CD14-positive monocyte (primary cell): ENCODE measurements around the gene ANTXR2. TPM values are rescaled to one million over a fixed set of nuclear protein-coding genes. Genes with fewer than 3 reads are reported as not detected.

Experiments
- DNase-seq, 3 donors: peaks; one replicate each; pipeline ENCODE4 v3.0.0-alpha.2; 2011 to 2022
- H2AFZ ChIP-seq: 2 replicates; pipeline ENCODE4 v1.6.0; 2012; ENCODE audit warnings: mild to moderate bottlenecking, low read depth, low read length, inconsistent platforms; ENCODE audit not compliant: insufficient read depth, poor library complexity, severe bottlenecking
- H3K27ac ChIP-seq, 2 donors: 1 replicate in 1 of 2; 2 replicates in 1 of 2; pipeline ENCODE4 v1.5.1; 2012 to 2013; ENCODE audit warnings: low read length in 2 of 2, control low read depth in 1 of 2, inconsistent platforms in 1 of 2, low read depth in 1 of 2, mild to moderate bottlenecking in 1 of 2
- H3K27me3 ChIP-seq, 2 donors: one replicate each; pipeline versions ENCODE4 v1.6.0 to v1.6.1; 2011 to 2013; ENCODE audit warnings: low read length in 2 of 2; ENCODE audit not compliant: control insufficient read depth in 2 of 2, insufficient read depth in 2 of 2
- H3K36me3 ChIP-seq, 2 donors: replicated peaks in 1 of 2; 1 replicate in 1 of 2; 2 replicates in 1 of 2; pipeline versions ENCODE4 v1.5.1 to v1.6.1; 2012 to 2013; ENCODE audit warnings: low read length in 2 of 2, control low read depth in 1 of 2, inconsistent platforms in 1 of 2, mild to moderate bottlenecking in 1 of 2; ENCODE audit not compliant: insufficient read depth in 2 of 2, control insufficient read depth in 1 of 2
- H3K4me1 ChIP-seq, 2 donors: 1 replicate in 1 of 2; 2 replicates in 1 of 2; pipeline versions ENCODE4 v1.5.1 to v1.6.1; 2012 to 2013; ENCODE audit warnings: low read length in 2 of 2, control low read depth in 1 of 2, inconsistent platforms in 1 of 2, mild to moderate bottlenecking in 1 of 2, moderate library complexity in 1 of 2; ENCODE audit not compliant: insufficient read depth in 2 of 2, control insufficient read depth in 1 of 2
- H3K4me2 ChIP-seq: replicated peaks from 2 replicates; pipeline ENCODE3; 2012; ENCODE audit warnings: low read length, moderate library complexity, mild to moderate bottlenecking; ENCODE audit not compliant: poor library complexity, severe bottlenecking; ENCODE audit errors: extremely low read depth
- H3K4me3 ChIP-seq, 3 experiments: fragments of 200-600 bp in 1 of 3; sonication (generic) in 1 of 3; replicated peaks in 1 of 3; 1 replicate in 2 of 3; 2 replicates in 1 of 3; pipeline ENCODE4 v1.5.1; 2011 to 2013; ENCODE audit warnings: low read length in 3 of 3, mild to moderate bottlenecking in 3 of 3, control low read depth in 2 of 3, low read depth in 2 of 3, inconsistent platforms in 1 of 3, moderate library complexity in 1 of 3
- H3K79me2 ChIP-seq: 2 replicates; pipeline ENCODE4 v1.6.0; 2012; ENCODE audit warnings: mild to moderate bottlenecking, control low read depth, inconsistent platforms, low read length, moderate library complexity; ENCODE audit not compliant: insufficient read depth
- H3K9ac ChIP-seq: 2 replicates; pipeline ENCODE4 v1.6.0; 2017; ENCODE audit warnings: low read length, mild to moderate bottlenecking; ENCODE audit not compliant: insufficient read depth, poor library complexity, severe bottlenecking
- H3K9me3 ChIP-seq, 2 donors: replicated peaks in 1 of 2; 1 replicate in 1 of 2; 2 replicates in 1 of 2; pipeline versions ENCODE4 v1.5.1 to v1.6.1; 2012 to 2013; ENCODE audit warnings: low read length in 2 of 2, control low read depth in 1 of 2; ENCODE audit not compliant: control insufficient read depth in 1 of 2, insufficient read depth in 1 of 2
- H4K20me1 ChIP-seq: 2 replicates; pipeline ENCODE4 v1.6.0; 2012; ENCODE audit warnings: mild to moderate bottlenecking, low read length, control low read depth, moderate library complexity; ENCODE audit not compliant: insufficient read depth
- H3K27ac Mint-ChIP-seq, 7 donors: one replicate each; pipeline ENCODE4 v1.8.0; 2020; ENCODE audit warnings: mild to moderate bottlenecking in 7 of 7, mixed read lengths in 7 of 7, moderate library complexity in 6 of 7, inconsistent platforms in 2 of 7
- H3K27me3 Mint-ChIP-seq, 3 donors: one replicate each; pipeline ENCODE4 v1.8.0; 2021 to 2022; ENCODE audit warnings: low read depth in 3 of 3, mild to moderate bottlenecking in 3 of 3, mixed read lengths in 3 of 3, moderate library complexity in 3 of 3, inconsistent platforms in 1 of 3
- H3K36me3 Mint-ChIP-seq, 2 donors: one replicate each; pipeline ENCODE4 v1.8.0; 2020; ENCODE audit warnings: mixed read lengths in 2 of 2, inconsistent platforms in 1 of 2, mild to moderate bottlenecking in 1 of 2
- H3K4me1 Mint-ChIP-seq: one replicate; pipeline ENCODE4 v1.8.0; 2020; ENCODE audit warnings: mild to moderate bottlenecking, mixed read lengths
- H3K4me3 Mint-ChIP-seq, 2 donors: one replicate each; pipeline ENCODE4 v1.8.0; 2020; ENCODE audit warnings: mild to moderate bottlenecking in 2 of 2, mixed read lengths in 2 of 2, moderate library complexity in 1 of 2
- H3K9me3 Mint-ChIP-seq, 7 donors: one replicate each; pipeline ENCODE4 v1.8.0; 2020 to 2022; ENCODE audit warnings: mixed read lengths in 7 of 7, mild to moderate bottlenecking in 6 of 7, moderate library complexity in 6 of 7, inconsistent platforms in 2 of 7
- CTCF ChIP-seq: fragments of 200-600 bp; IDR thresholded peaks from one replicate; pipeline ENCODE4 v1.8.0; 2022; ENCODE audit warnings: antibody characterized with exemption, mild to moderate bottlenecking
- WGBS: methylation state at CpG from one replicate; pipeline ENCODE4 v1.1.5; 2013; ENCODE audit warnings: missing lambda C conversion rate; ENCODE audit not compliant: insufficient coverage; 5-methylcytosine and 5-hydroxymethylcytosine counted together
- intact Hi-C, 2 donors: fragments of 100-400 bp; cut with micrococcal nuclease; formaldehyde crosslinking; loops; one replicate each; pipeline versions ENCODE4 v1.15.0 to v1.15.1; 2023
- polyA plus RNA-seq, 3 donors: library from polyadenylated mRNA; depleted of rRNA in 1 of 3; unstranded in 2 of 3; stranded (reverse) in 1 of 3; fragments of 300-500 nt in 2 of 3; fragments of >200 nt in 1 of 3; fragmentation: Illumina TruSeq in 2 of 3; gene quantifications; 1 replicate in 2 of 3; 2 replicates in 1 of 3; pipeline ENCODE4 v1.2.3, GENCODE V29; 2012 to 2021

Gene ANTXR2
- polyA plus RNA-seq, 3 donors, result 15.4 to 69.6 (median 59.2) TPM

GRCh38 chr4:80011636-80012236 is 61.3 kb downstream of the ANTXR2 start:
- Mint-ChIP-seq H3K27me3 (no peaks in the 10 kb centered on the region), H3K36me3 (peaks cover 35 to 47% of the 10 kb centered on the region in 2 donors), H3K4me1 (peaks cover 31% of the 10 kb centered on the region), H3K9me3 (no peaks in the 10 kb centered on the region), H3K27ac (no peak overlapping the region), H3K4me3 (no peak overlapping the region)
- no peaks in the 10 kb centered on the region for H3K9me3 ChIP-seq
- no peak overlapping the region for H2AFZ ChIP-seq
- peaks cover 25 to 76% of the 10 kb centered on the region in 2 donors for H3K36me3 ChIP-seq
- H3K27ac ChIP-seq, result no peak overlapping the region
- H3K4me2 ChIP-seq, result no peak overlapping the region
- no peak for DNase-seq
- no CpG with 5 or more reads among the region's 3 CpGs for WGBS
- H3K4me1 ChIP-seq, result peaks cover 24 to 34% of the 10 kb centered on the region in 2 donors
- intact Hi-C loops, result no loop called here
- no peaks in the 10 kb centered on the region for H3K27me3 ChIP-seq
- no peak overlapping the region for H3K9ac ChIP-seq
- no peak for TF ChIP-seq CTCF
- H3K4me3 ChIP-seq, result no peak overlapping the region
- peaks cover 40% of the 10 kb centered on the region for H3K79me2 ChIP-seq
- H4K20me1 ChIP-seq, result peaks cover 29% of the 10 kb centered on the region

- H3K9me3 ChIP-seq, result no peaks in the 10 kb centered on the region
- H3K27ac ChIP-seq, result no peak overlapping the region
- Mint-ChIP-seq H3K27ac (no peak overlapping the region), H3K36me3 (peaks cover 40 to 60% of the 10 kb centered on the region in 2 donors), H3K4me1 (peaks cover 42% of the 10 kb centered on the region), H3K9me3 (no peaks in the 10 kb centered on the region), H3K27me3 (no peaks in the 10 kb centered on the region), H3K4me3 (no peak overlapping the region)
- H3K27me3 ChIP-seq, result no peaks in the 10 kb centered on the region
- intact Hi-C loops, result no loop called here
- no peak for TF ChIP-seq CTCF
- no peak overlapping the region for H3K9ac ChIP-seq
- peaks cover 48% of the 10 kb centered on the region for H3K79me2 ChIP-seq
- no peak overlapping the region for H3K4me2 ChIP-seq
- no peak for DNase-seq
- no peak overlapping the region for H2AFZ ChIP-seq
- no peak overlapping the region for H3K4me3 ChIP-seq
- peaks cover 13 to 25% of the 10 kb centered on the region in 2 donors for H3K4me1 ChIP-seq
- peaks cover 39% of the 10 kb centered on the region for H4K20me1 ChIP-seq
- H3K36me3 ChIP-seq, result peaks cover 28 to 89% of the 10 kb centered on the region in 2 donors
These were observed 62.7 kb downstream of the ANTXR2 start for GRCh38 chr4:80010316-80010715.
